HEK293T (cell line): ENCODE measurements around the gene HSPH1.
"Not testable (repeated sequence)": the region's sequence is repeated elsewhere in the genome, so short reads cannot be mapped to it uniquely, and the experiment has no call there.

Experiments
- CTCF ChIA-PET: fragments of 350-600 bp; formaldehyde crosslinking; extraction: SDS; loops from one replicate; lab custom pipeline; 2021; ENCODE audit warnings: antibody characterized with exemption, inconsistent platforms; lab: Yijun Ruan, JAX
- POLR2A ChIA-PET: fragments of 350-600 bp; formaldehyde crosslinking; extraction: SDS; loops from one replicate; lab custom pipeline; 2020; ENCODE audit warnings: antibody characterized with exemption, inconsistent platforms; lab: Yijun Ruan, JAX
- DNase-seq: peaks from one replicate; pipeline ENCODE4 v3.0.0; 2012; ENCODE audit warnings: mixed read lengths; ENCODE audit errors: extremely low spot score
- ARNT ChIP-seq: fragments of 450-650 bp; IDR thresholded peaks from 2 replicates; pipeline ENCODE4 v1.6.1; 2017; ENCODE audit warnings: mild to moderate bottlenecking
- BHLHE40 ChIP-seq: fragments of 450-650 bp; IDR thresholded peaks from 2 replicates; pipeline ENCODE4 v1.6.1; 2016; ENCODE audit warnings: mild to moderate bottlenecking, moderate library complexity, borderline replicate concordance
- CTBP1 ChIP-seq: fragments of 450-650 bp; IDR thresholded peaks from 2 replicates; pipeline ENCODE4 v1.6.1; 2016; ENCODE audit warnings: borderline replicate concordance
- ELF4 ChIP-seq: fragments of 450-650 bp; IDR thresholded peaks from 2 replicates; pipeline ENCODE4 v1.6.1; 2017; ENCODE audit warnings: antibody characterized with exemption
- FOXA1 ChIP-seq: fragments of 450-650 bp; IDR thresholded peaks from 2 replicates; pipeline ENCODE4 v1.6.1; 2016; ENCODE audit warnings: mild to moderate bottlenecking
- FOXK2 ChIP-seq: fragments of 450-650 bp; IDR thresholded peaks from 2 replicates; pipeline ENCODE4 v1.6.1; 2016; ENCODE audit warnings: mild to moderate bottlenecking
- FOXM1 ChIP-seq: fragments of 450-650 bp; IDR thresholded peaks from 2 replicates; pipeline ENCODE4 v1.6.1; 2017; ENCODE audit warnings: mild to moderate bottlenecking, borderline replicate concordance
- HDGF ChIP-seq: fragments of 450-650 bp; IDR thresholded peaks from 2 replicates; pipeline ENCODE4 v1.6.1; 2017; ENCODE audit warnings: antibody characterized with exemption, borderline replicate concordance
- L3MBTL2 ChIP-seq: fragments of 450-650 bp; conservative IDR thresholded peaks from 2 replicates; pipeline ENCODE4 v1.6.1; 2016; ENCODE audit warnings: mild to moderate bottlenecking
- LEF1 ChIP-seq: fragments of 450-650 bp; IDR thresholded peaks from 2 replicates; pipeline ENCODE4 v1.6.1; 2017; ENCODE audit warnings: mild to moderate bottlenecking, borderline replicate concordance
- NFRKB ChIP-seq: fragments of 450-650 bp; IDR thresholded peaks from 2 replicates; pipeline ENCODE4 v1.6.1; 2016; ENCODE audit warnings: mild to moderate bottlenecking, moderate library complexity
- PKNOX1 ChIP-seq: fragments of 450-650 bp; IDR thresholded peaks from 2 replicates; pipeline ENCODE4 v1.6.1; 2016
- SP1 ChIP-seq: fragments of 450-650 bp; IDR thresholded peaks from 2 replicates; pipeline ENCODE4 v1.6.1; 2017
- SUZ12 ChIP-seq: fragments of 450-650 bp; IDR thresholded peaks from 2 replicates; pipeline ENCODE4 v1.6.1; 2016; ENCODE audit warnings: mild to moderate bottlenecking
- TARDBP ChIP-seq: fragments of 450-650 bp; IDR thresholded peaks from 2 replicates; pipeline ENCODE4 v1.6.1; 2016
- ZNF384 ChIP-seq: fragments of 450-650 bp; IDR thresholded peaks from 2 replicates; pipeline ENCODE4 v1.6.1; 2016

The HSPH1 gene

GRCh38 chr13:31101472-31102170 lies 60.1 kb downstream of the HSPH1 start:
- TF ChIP-seq FOXA1 (no peak), NFRKB (no peak), FOXM1 (no peak), ARNT (no peak), LEF1 (no peak), TARDBP (no peak), CTBP1 (no peak), FOXK2 (no peak), BHLHE40 (no peak), SP1 (no peak), HDGF (no peak), SUZ12 (no peak), L3MBTL2 (no peak)
- DNase-seq: no peak
- CTCF ChIA-PET: no interaction called here
- POLR2A ChIA-PET: no interaction called here

DNA sequence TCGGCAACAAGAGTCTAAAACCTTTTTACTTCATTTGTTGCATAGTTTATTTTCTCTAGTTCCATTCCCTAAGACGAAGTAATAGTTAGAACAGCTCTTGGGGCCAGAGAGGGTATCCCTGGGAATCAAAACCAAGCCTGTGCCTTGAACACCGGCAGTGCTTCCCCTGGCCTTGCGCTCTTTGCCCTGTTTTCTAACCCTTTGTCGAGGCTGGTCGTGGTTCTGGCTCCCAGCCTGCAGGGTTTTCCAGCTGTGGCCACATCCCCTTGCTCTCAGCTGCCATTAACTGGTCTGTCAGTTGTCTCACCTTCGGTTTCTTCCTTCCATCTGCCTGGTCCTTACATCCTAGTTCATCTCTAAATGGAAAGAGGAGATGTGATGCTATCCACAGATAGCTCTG lies 61.0 kb downstream of the HSPH1 start:
- ChIA-PET CTCF (no interaction called here), POLR2A (no interaction called here)
- TF ChIP-seq CTBP1 (no peak), FOXA1 (no peak), PKNOX1 (no peak), HDGF (no peak), TARDBP (no peak), BHLHE40 (no peak), SP1 (no peak), L3MBTL2 (no peak), ELF4 (no peak), ARNT (no peak), FOXK2 (no peak)
- no peak for DNase-seq

- POLR2A ChIA-PET, DNase-seq, CTCF ChIA-PET: not testable (repeated sequence)
Observed at GRCh38 chr13:31097911-31098434, 63.7 kb downstream of the HSPH1 start.

DNA sequence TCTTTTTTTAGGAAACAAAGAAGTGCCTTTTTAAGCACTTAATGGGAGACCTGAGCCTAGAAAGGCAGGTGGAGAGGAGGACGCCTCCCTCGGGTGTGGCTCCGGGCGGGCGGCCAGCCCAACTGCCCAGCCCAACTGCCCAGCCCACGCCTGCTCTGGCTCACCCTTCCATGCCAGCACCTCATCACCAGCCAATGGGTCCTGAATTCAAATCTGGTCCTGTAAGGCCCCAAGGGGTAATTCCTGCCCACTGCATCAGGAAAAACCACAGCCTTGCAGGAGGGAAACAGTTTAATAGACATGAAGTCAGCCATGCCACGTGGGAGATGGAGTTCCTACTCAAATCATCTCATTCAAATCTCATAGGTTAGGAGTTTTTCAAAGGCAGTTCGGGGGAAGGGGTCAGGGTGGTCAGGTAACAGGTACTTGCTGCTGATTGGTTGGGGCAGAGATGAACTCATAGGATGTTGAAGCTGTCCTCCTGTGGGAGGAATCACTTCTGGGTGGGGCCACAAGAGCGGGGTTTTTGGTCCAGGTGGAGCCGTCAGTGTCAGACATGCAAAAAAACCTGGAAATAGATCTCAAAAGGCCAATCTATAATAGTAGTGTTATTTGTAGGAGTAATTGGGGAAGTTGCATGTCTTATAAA lies 64.9 kb downstream of the HSPH1 start:
- ChIA-PET POLR2A (no interaction called here), CTCF (no interaction called here)
- no peak for DNase-seq
- TF ChIP-seq ZNF384 (no peak), BHLHE40 (no peak), L3MBTL2 (no peak), TARDBP (no peak), PKNOX1 (no peak), FOXM1 (no peak), FOXA1 (no peak), HDGF (no peak), NFRKB (no peak), ELF4 (no peak), CTBP1 (no peak), LEF1 (no peak), ARNT (no peak), SP1 (no peak)

- POLR2A ChIA-PET: no interaction called here
- CTCF ChIA-PET: interaction anchor here (0.6 kb wide), 1 partner anchor 44 kb away, joined by 3 read pairs; no protein-coding TSS in a partner anchor
- TF ChIP-seq HDGF: no peak
- TF ChIP-seq SUZ12: no peak
- no peak for TF ChIP-seq BHLHE40
- no peak for TF ChIP-seq PKNOX1
- no peak for TF ChIP-seq LEF1
- TF ChIP-seq FOXM1: no peak
- TF ChIP-seq ARNT: no peak
- no peak for TF ChIP-seq CTBP1
- TF ChIP-seq ELF4: no peak
- TF ChIP-seq SP1: no peak
- TF ChIP-seq ZNF384: no peak
- TF ChIP-seq FOXK2: no peak
- no peak for TF ChIP-seq TARDBP
- no peak for TF ChIP-seq FOXA1
- DNase-seq: no peak
Observed at GRCh38 chr13:31094331-31095015, 67.2 kb downstream of the HSPH1 start.
